OCI-LY1 (cell line): ENCODE data around the gene DCTD.

Experiments
- H2AFZ ChIP-seq: fragments of 200-600 bp; sonication (generic), shearing (Covaris generic); 2 replicates; pipeline ENCODE4 v1.6.0; 2014; ENCODE audit warnings: antibody characterized with exemption, mild to moderate bottlenecking, low read length
- H3F3A ChIP-seq: fragments of 200-600 bp; sonication (generic), shearing (Covaris generic); 2 replicates; pipeline ENCODE4 v1.6.0; 2014; ENCODE audit warnings: mild to moderate bottlenecking, antibody characterized with exemption, low read length, moderate library complexity; ENCODE audit not compliant: insufficient read depth
- H3K27ac ChIP-seq: fragments of 200-600 bp; sonication (generic); 2 replicates; pipeline ENCODE4 v1.5.1; 2014; ENCODE audit warnings: low read length, mixed run types, mild to moderate bottlenecking, low read depth; ENCODE audit not compliant: poor library complexity, severe bottlenecking
- H3K27me3 ChIP-seq: fragments of 200-600 bp; sonication (generic); 2 replicates; pipeline ENCODE4 v1.6.0; 2014; ENCODE audit warnings: antibody characterized with exemption, mild to moderate bottlenecking, low read length, moderate library complexity; ENCODE audit not compliant: insufficient read depth
- H3K36me3 ChIP-seq: fragments of 200-600 bp; sonication (generic); 2 replicates; pipeline ENCODE4 v1.6.1; 2014; ENCODE audit warnings: mild to moderate bottlenecking, antibody characterized with exemption, low read length, moderate library complexity, mixed read lengths; ENCODE audit not compliant: insufficient read depth
- H3K4me1 ChIP-seq: fragments of 200-600 bp; sonication (generic); 2 replicates; pipeline ENCODE4 v1.5.1; 2014; ENCODE audit warnings: mild to moderate bottlenecking, low read length, moderate library complexity; ENCODE audit not compliant: insufficient read depth, severe bottlenecking
- H3K4me2 ChIP-seq: fragments of 200-600 bp; sonication (generic), shearing (Covaris generic); 2 replicates; pipeline ENCODE4 v1.6.1; 2014; ENCODE audit warnings: low read length
- H3K4me3 ChIP-seq: fragments of 200-600 bp; sonication (generic); 2 replicates; pipeline ENCODE4 v1.5.1; 2014; ENCODE audit warnings: low read length, low read depth, mild to moderate bottlenecking, mixed read lengths; ENCODE audit not compliant: poor library complexity, severe bottlenecking
- H3K79me2 ChIP-seq: fragments of 200-600 bp; shearing (Covaris generic); 2 replicates; pipeline ENCODE4 v1.6.1; 2016; ENCODE audit warnings: mixed run types, low read length, mixed read lengths; ENCODE audit not compliant: insufficient read depth
- H3K9ac ChIP-seq: fragments of 200-600 bp; sonication (generic), shearing (Covaris generic); 2 replicates; pipeline ENCODE4 v1.6.1; 2014; ENCODE audit warnings: mild to moderate bottlenecking, low read length, mixed read lengths
- H3K9me2 ChIP-seq: fragments of 200-600 bp; sonication (generic), shearing (Covaris generic); 2 replicates; pipeline ENCODE4 v1.6.1; 2014; ENCODE audit warnings: low read depth, mild to moderate bottlenecking, low read length, mixed read lengths
- H3K9me3 ChIP-seq: fragments of 200-600 bp; shearing (Covaris generic); 2 replicates; pipeline ENCODE4 v1.6.1; 2014; ENCODE audit warnings: low read length, mixed read lengths
- H4K20me1 ChIP-seq: fragments of 200-600 bp; sonication (generic), shearing (Covaris generic); 2 replicates; pipeline ENCODE4 v1.6.0; 2016; ENCODE audit warnings: mild to moderate bottlenecking, low read length; ENCODE audit not compliant: insufficient read depth
- EZH2 ChIP-seq: fragments of 200-600 bp; sonication (generic), shearing (Covaris generic); IDR thresholded peaks from 2 replicates; pipeline ENCODE4 v1.8.0; 2017; ENCODE audit warnings: borderline replicate concordance, mixed run types, mild to moderate bottlenecking, antibody characterized with exemption, low read length, moderate library complexity, mixed read lengths
- TF ChIP-seq, protein P1 (sequence below): fragments of 200-600 bp; sonication (generic), shearing (Covaris generic); IDR thresholded peaks from 2 replicates; pipeline ENCODE4 v1.5.1; 2017; ENCODE audit warnings: mild to moderate bottlenecking, antibody characterized with exemption, low read length, moderate library complexity, mixed read lengths

The DCTD gene

DNA sequence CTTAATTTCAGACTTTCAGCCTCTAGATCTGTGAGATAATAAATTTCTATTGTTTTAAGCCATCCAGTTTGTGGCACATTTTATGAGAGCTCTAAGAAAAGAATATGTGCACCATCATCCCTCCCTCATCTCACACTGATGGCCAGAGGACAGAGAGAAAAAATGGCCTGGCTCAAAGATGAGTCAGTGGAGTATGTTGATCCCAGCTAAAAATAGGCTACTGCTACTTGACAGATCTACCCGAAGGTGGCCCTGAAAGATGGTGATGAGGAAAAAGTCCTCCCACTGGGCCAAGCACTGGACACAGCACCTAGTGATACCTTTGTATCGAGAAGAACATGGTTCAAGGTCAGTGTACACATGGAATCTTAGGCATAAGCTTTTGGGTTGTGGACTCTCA lies 38.2 kb upstream of the DCTD start:
- H3K27ac ChIP-seq, result no peak overlapping the region
- no peaks in the 10 kb centered on the region; the same call in 1 of the 2 replicates for H3K27me3 ChIP-seq
- no peak overlapping the region for H2AFZ ChIP-seq

GRCh38 chr4:182944484-182945213 lies 27.5 kb upstream of the DCTD start:
- Histone ChIP-seq H3K4me1 (no peaks in the 10 kb centered on the region), H2AFZ (no peak overlapping the region), H3K4me2 (no peak overlapping the region), H3K36me3 (no peaks in the 10 kb centered on the region), H3K4me3 (no peak overlapping the region), H3K27me3 (no peaks in the 10 kb centered on the region), H3K27ac (no peak overlapping the region), H3K9ac (no peak overlapping the region), H4K20me1 (no peaks in the 10 kb centered on the region), H3K79me2 (no peaks in the 10 kb centered on the region), H3F3A (no peaks in the 10 kb centered on the region), H3K9me2 (no peaks in the 10 kb centered on the region), H3K9me3 (no peaks in the 10 kb centered on the region)
- TF ChIP-seq EZH2, result no peak
- TF ChIP-seq, protein P1, sequence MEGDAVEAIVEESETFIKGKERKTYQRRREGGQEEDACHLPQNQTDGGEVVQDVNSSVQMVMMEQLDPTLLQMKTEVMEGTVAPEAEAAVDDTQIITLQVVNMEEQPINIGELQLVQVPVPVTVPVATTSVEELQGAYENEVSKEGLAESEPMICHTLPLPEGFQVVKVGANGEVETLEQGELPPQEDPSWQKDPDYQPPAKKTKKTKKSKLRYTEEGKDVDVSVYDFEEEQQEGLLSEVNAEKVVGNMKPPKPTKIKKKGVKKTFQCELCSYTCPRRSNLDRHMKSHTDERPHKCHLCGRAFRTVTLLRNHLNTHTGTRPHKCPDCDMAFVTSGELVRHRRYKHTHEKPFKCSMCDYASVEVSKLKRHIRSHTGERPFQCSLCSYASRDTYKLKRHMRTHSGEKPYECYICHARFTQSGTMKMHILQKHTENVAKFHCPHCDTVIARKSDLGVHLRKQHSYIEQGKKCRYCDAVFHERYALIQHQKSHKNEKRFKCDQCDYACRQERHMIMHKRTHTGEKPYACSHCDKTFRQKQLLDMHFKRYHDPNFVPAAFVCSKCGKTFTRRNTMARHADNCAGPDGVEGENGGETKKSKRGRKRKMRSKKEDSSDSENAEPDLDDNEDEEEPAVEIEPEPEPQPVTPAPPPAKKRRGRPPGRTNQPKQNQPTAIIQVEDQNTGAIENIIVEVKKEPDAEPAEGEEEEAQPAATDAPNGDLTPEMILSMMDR, result no peak

More for the DNA sequence above, 38.2 kb upstream of the DCTD start:
- Histone ChIP-seq H3K4me2 (no peak overlapping the region), H4K20me1 (no peaks in the 10 kb centered on the region), H3K36me3 (no peaks in the 10 kb centered on the region; the same call in 1 of the 2 replicates), H3K9ac (no peak overlapping the region), H3K9me2 (no peaks in the 10 kb centered on the region), H3F3A (no peaks in the 10 kb centered on the region), H3K4me1 (no peaks in the 10 kb centered on the region), H3K9me3 (no peaks in the 10 kb centered on the region), H3K79me2 (no peaks in the 10 kb centered on the region), H3K4me3 (no peak overlapping the region)
- TF ChIP-seq, protein P1, result no peak
- no peak for TF ChIP-seq EZH2

GRCh38 chr4:182939680-182940079 lies 22.5 kb upstream of the DCTD start:
- Histone ChIP-seq H3K9me2 (no peaks in the 10 kb centered on the region), H3F3A (no peaks in the 10 kb centered on the region), H3K4me2 (no peak overlapping the region), H4K20me1 (no peaks in the 10 kb centered on the region), H3K9ac (no peak overlapping the region), H3K27me3 (no peaks in the 10 kb centered on the region), H2AFZ (no peak overlapping the region), H3K9me3 (no peaks in the 10 kb centered on the region), H3K4me3 (no peak overlapping the region), H3K27ac (no peak overlapping the region), H3K4me1 (no peaks in the 10 kb centered on the region), H3K36me3 (no peaks in the 10 kb centered on the region), H3K79me2 (no peaks in the 10 kb centered on the region)
- no peak for TF ChIP-seq EZH2
- TF ChIP-seq, protein P1, result no peak
